ENCODE results near the gene PPIL6. TPM values are rescaled to one million over a fixed set of nuclear protein-coding genes. Genes with fewer than 3 reads are reported as not detected.

The PPIL6 gene
- total RNA-seq, 1 donor from 2014 or later: 2.7 TPM

GRCh38 chr6:109429496-109429895, 10.9 kb downstream of the PPIL6 start:
- H3K27ac Mint-ChIP-seq (ENCODE audit: unreplicated experiment): no peak overlapping the region
- H3K9me3 Mint-ChIP-seq (ENCODE audit: low read depth): no peaks in the 10 kb centered on the region
- no peak for TF ChIP-seq CTCF (IDR thresholded peaks at IDR 0.05)
- no peaks in the 10 kb centered on the region for H3K4me1 Mint-ChIP-seq (ENCODE audit: low read depth)
- DNase-seq (ENCODE audit: low spot score): no peak
- no peaks in the 10 kb centered on the region for H3K27me3 Mint-ChIP-seq (ENCODE audit: low read depth)
- no peaks in the 10 kb centered on the region for H3K36me3 Mint-ChIP-seq (ENCODE audit: low read depth)
- no peak overlapping the region for H3K4me3 Mint-ChIP-seq (ENCODE audit: unreplicated experiment)

- no peak for DNase-seq (ENCODE audit: low spot score)
- Mint-ChIP-seq H3K36me3 (ENCODE audit: low read depth) (no peaks in the 10 kb centered on the region), H3K27ac (ENCODE audit: unreplicated experiment) (no peak overlapping the region), H3K4me3 (ENCODE audit: unreplicated experiment) (no peak overlapping the region), H3K9me3 (ENCODE audit: low read depth) (no peaks in the 10 kb centered on the region), H3K4me1 (ENCODE audit: low read depth) (no peaks in the 10 kb centered on the region), H3K27me3 (ENCODE audit: low read depth) (no peaks in the 10 kb centered on the region)
- TF ChIP-seq CTCF (IDR thresholded peaks at IDR 0.05): no peak
Measured at GRCh38 chr6:109428889-109429477, 11.4 kb downstream of the PPIL6 start.

DNA sequence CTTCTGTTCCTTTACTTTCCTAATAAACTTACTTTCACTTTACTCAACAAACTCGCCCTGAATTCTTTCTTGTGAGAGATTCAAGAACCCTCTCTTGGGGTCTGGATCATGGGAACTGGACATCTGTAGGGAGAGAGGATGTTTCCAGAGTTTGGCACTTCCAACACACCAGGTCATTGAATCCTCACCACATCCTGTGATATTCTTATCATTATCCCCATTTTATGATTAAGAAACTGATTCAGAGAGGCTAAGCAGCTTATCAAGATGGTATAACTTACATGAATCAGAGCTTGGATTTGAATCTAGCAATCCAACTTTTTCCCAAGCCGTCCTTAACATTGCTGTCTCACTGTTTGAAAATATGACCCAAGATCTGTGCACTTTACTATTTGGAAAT, 15.5 kb downstream of the PPIL6 start:
- DNase-seq (ENCODE audit: low spot score): no peak
- Mint-ChIP-seq H3K4me3 (ENCODE audit: unreplicated experiment) (no peak overlapping the region), H3K4me1 (ENCODE audit: low read depth) (no peaks in the 10 kb centered on the region), H3K36me3 (ENCODE audit: low read depth) (no peaks in the 10 kb centered on the region), H3K27ac (ENCODE audit: unreplicated experiment) (no peak overlapping the region), H3K27me3 (ENCODE audit: low read depth) (no peaks in the 10 kb centered on the region), H3K9me3 (ENCODE audit: low read depth) (no peaks in the 10 kb centered on the region)
- TF ChIP-seq CTCF (IDR thresholded peaks at IDR 0.05): no peak

GRCh38 chr6:109421184-109421583, 19.2 kb downstream of the PPIL6 start:
- H3K9me3 Mint-ChIP-seq (ENCODE audit: low read depth): no peaks in the 10 kb centered on the region
- no peak overlapping the region for H3K4me3 Mint-ChIP-seq (ENCODE audit: unreplicated experiment)
- H3K27ac Mint-ChIP-seq (ENCODE audit: unreplicated experiment): no peak overlapping the region
- DNase-seq (ENCODE audit: low spot score): no peak
- H3K4me1 Mint-ChIP-seq (ENCODE audit: low read depth): no peaks in the 10 kb centered on the region
- no peak for TF ChIP-seq CTCF (IDR thresholded peaks at IDR 0.05)
- H3K36me3 Mint-ChIP-seq (ENCODE audit: low read depth): no peaks in the 10 kb centered on the region
- no peaks in the 10 kb centered on the region for H3K27me3 Mint-ChIP-seq (ENCODE audit: low read depth)

DNA sequence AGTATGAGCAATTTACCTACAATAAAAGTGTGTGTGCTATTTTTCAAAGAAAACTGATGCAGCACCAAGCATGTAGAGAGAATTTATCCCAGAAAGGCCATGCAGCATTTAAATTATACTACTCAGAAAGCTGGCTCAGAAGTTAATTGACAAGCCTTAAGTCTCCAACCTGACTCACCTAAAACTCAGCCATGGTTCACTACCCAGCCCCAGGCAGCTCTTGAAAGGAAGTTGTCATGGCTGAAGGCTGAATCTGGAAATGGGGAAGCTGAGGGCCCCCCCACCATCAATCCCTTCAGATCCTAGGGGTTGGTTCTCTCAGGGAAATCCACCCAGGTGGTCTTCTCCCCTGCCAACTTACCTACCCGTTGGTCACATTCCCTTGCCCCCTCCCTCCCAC, 19.7 kb downstream of the PPIL6 start:
- H3K4me3 Mint-ChIP-seq (ENCODE audit: unreplicated experiment): no peak overlapping the region

More for the DNA sequence above, 19.7 kb downstream of the PPIL6 start:
- H3K4me1 Mint-ChIP-seq (ENCODE audit: low read depth): no peaks in the 10 kb centered on the region
- H3K9me3 Mint-ChIP-seq (ENCODE audit: low read depth): no peaks in the 10 kb centered on the region
- DNase-seq (ENCODE audit: low spot score): no peak
- no peaks in the 10 kb centered on the region for H3K36me3 Mint-ChIP-seq (ENCODE audit: low read depth)
- TF ChIP-seq CTCF (IDR thresholded peaks at IDR 0.05): no peak
- H3K27ac Mint-ChIP-seq (ENCODE audit: unreplicated experiment): no peak overlapping the region
- H3K27me3 Mint-ChIP-seq (ENCODE audit: low read depth): no peaks in the 10 kb centered on the region

All from chondrocyte (in vitro differentiated cells).